DMS53 (cell line): Measurements from ENCODE around the gene NDUFV1.
A peak's percentile ranks its signal among the peaks of the same experiment; 100 is the strongest.

ENCODE experiments used
- DNase-seq: peaks from one replicate; lab custom pipeline; 2025; lab: John Stamatoyannopoulos, UW

Gene NDUFV1

GRCh38 chr11:67640758-67641337 is 34.1 kb downstream of the NDUFV1 start:
- DNase-seq, result no peak

- DNase-seq, result no peak
Measured at GRCh38 chr11:67641338-67642172, 34.8 kb downstream of the NDUFV1 start.

GRCh38 chr11:67642173-67643120 is 35.7 kb downstream of the NDUFV1 start:
- DNase-seq, result no peak

GRCh38 chr11:67644042-67644441 is 37.3 kb downstream of the NDUFV1 start:
- peak; percentile 75 for DNase-seq

GRCh38 chr11:67644472-67645418 is 38.0 kb downstream of the NDUFV1 start:
- no peak for DNase-seq

GRCh38 chr11:67645521-67646461 is 39.1 kb downstream of the NDUFV1 start:
- DNase-seq, result peak; percentile 49

- no peak for DNase-seq
Measured at GRCh38 chr11:67646535-67647336, 40.0 kb downstream of the NDUFV1 start.

GRCh38 chr11:67647471-67647870 is 40.7 kb downstream of the NDUFV1 start:
- no peak for DNase-seq

- peak; percentile 87 for DNase-seq
Measured at GRCh38 chr11:67648140-67648795, 41.5 kb downstream of the NDUFV1 start.

GRCh38 chr11:67648796-67649613 is 42.3 kb downstream of the NDUFV1 start:
- DNase-seq, result peak; percentile 41

- DNase-seq, result peak; percentile 82
Measured at GRCh38 chr11:67649634-67650510, 43.1 kb downstream of the NDUFV1 start.

- no peak for DNase-seq
Measured at GRCh38 chr11:67651976-67652781, 45.4 kb downstream of the NDUFV1 start.

GRCh38 chr11:67652965-67653845 is 46.5 kb downstream of the NDUFV1 start:
- DNase-seq, result no peak

- DNase-seq, result no peak
Measured at GRCh38 chr11:67654225-67654624, 47.5 kb downstream of the NDUFV1 start.
